Jurkat, Clone E6-1 (cell line): ENCODE data around the gene CD19.
"Not testable (repeated sequence)": the region's sequence is repeated elsewhere in the genome, so short reads cannot be mapped to it uniquely, and the experiment has no call there.

Source experiments
- DNase-seq: peaks from one replicate; pipeline ENCODE4 v3.0.0-alpha.2; 2011; ENCODE audit warnings: low read depth, low spot score
- H3K4me3 ChIP-seq: 2 replicates; pipeline ENCODE4 v1.5.1; 2011; ENCODE audit warnings: mild to moderate bottlenecking, low read length, control low read depth, moderate library complexity

The CD19 gene

DNA sequence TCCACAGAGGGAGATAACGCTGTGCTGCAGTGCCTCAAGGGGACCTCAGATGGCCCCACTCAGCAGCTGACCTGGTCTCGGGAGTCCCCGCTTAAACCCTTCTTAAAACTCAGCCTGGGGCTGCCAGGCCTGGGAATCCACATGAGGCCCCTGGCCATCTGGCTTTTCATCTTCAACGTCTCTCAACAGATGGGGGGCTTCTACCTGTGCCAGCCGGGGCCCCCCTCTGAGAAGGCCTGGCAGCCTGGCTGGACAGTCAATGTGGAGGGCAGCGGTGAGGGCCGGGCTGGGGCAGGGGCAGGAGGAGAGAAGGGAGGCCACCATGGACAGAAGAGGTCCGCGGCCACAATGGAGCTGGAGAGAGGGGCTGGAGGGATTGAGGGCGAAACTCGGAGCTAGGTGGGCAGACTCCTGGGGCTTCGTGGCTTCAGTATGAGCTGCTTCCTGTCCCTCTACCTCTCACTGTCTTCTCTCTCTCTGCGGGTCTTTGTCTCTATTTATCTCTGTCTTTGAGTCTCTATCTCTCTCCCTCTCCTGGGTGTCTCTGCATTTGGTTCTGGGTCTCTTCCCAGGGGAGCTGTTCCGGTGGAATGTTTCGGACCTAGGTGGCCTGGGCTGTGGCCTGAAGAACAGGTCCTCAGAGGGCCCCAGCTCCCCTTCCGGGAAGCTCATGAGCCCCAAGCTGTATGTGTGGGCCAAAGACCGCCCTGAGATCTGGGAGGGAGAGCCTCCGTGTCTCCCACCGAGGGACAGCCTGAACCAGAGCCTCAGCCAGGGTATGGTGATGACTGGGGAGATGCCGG lies 769 bp downstream of the CD19 start:
- H3K4me3 ChIP-seq = no peak overlapping the region
- DNase-seq = no peak

DNA sequence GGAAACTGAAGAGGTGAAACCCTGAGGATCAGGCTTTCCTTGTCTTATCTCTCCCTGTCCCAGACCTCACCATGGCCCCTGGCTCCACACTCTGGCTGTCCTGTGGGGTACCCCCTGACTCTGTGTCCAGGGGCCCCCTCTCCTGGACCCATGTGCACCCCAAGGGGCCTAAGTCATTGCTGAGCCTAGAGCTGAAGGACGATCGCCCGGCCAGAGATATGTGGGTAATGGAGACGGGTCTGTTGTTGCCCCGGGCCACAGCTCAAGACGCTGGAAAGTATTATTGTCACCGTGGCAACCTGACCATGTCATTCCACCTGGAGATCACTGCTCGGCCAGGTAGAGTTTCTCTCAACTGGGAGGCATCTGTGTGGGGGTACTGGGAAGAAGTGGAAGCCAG lies 1.4 kb downstream of the CD19 start:
- H3K4me3 ChIP-seq = no peak overlapping the region
- DNase-seq = no peak

DNA sequence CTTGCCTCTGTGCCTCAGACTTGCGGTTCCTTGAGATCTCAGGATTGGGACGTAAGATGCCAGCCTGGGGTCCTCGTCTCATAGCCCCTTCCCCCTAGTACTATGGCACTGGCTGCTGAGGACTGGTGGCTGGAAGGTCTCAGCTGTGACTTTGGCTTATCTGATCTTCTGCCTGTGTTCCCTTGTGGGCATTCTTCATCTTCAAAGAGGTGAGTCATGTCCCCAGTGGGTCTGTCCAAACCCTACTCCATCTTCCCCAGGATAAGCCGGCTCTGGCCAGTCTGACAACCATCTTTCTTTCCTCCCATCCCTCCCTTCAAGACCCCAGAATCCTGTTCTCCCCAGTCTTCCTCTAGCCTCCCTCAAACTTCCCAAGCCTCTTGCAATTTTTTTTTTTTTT lies 3.6 kb downstream of the CD19 start:
- no peak for DNase-seq
- no peak overlapping the region for H3K4me3 ChIP-seq

DNA sequence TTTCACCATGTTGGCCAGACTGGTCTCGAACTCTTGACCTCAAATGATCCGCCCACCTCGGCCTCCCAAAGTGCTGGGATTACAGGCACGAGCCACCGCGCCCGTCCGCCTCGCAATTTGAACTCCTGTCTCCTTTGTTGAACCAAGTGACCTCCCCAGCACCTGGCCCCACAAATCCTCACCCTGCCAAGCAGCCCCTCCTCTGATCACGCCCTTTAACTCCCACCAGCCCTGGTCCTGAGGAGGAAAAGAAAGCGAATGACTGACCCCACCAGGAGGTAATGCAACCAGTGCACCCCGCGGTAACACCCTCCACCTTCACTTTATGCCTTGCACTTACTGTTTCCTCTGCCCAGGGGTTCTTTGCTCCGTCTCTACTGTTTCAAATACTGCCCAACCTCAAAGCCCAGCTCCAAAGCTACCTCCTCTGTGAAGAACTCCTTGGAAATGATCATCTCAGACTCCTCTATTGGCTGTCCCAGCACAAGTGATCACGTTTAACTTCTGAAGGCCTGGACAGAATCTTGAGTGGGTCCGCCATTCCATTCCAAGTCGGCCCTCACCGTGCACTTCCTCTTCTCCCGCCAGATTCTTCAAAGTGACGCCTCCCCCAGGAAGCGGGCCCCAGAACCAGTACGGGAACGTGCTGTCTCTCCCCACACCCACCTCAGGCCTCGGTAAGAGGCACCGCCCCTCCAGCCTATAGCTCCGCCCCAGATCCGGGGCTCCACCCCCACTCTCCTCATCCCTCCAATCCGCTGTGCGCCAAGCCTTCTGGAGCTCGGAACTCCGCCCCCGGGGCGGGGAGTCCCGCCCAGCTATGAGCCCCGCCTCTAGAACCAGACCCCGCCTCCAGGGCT lies 4.4 kb downstream of the CD19 start:
- peak overlapping the region; percentile 18; the same call in 1 of the 2 replicates for H3K4me3 ChIP-seq
- peak; percentile 69 for DNase-seq

DNA sequence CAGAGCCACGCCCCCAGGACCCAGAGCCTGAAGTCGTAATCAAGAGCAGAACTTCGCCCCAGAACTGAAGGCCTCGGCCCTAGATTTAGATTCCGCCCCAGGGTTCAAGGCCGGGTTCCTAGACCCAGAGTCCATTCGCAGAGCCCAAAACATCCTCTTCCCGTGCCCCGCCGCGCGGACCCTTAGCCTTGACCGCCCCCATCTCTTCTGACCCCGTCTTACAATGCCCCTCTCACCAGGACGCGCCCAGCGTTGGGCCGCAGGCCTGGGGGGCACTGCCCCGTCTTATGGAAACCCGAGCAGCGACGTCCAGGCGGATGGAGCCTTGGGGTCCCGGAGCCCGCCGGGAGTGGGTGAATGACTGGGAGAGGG lies 5.0 kb downstream of the CD19 start:
- H3K4me3 ChIP-seq = no peak overlapping the region

DNA sequence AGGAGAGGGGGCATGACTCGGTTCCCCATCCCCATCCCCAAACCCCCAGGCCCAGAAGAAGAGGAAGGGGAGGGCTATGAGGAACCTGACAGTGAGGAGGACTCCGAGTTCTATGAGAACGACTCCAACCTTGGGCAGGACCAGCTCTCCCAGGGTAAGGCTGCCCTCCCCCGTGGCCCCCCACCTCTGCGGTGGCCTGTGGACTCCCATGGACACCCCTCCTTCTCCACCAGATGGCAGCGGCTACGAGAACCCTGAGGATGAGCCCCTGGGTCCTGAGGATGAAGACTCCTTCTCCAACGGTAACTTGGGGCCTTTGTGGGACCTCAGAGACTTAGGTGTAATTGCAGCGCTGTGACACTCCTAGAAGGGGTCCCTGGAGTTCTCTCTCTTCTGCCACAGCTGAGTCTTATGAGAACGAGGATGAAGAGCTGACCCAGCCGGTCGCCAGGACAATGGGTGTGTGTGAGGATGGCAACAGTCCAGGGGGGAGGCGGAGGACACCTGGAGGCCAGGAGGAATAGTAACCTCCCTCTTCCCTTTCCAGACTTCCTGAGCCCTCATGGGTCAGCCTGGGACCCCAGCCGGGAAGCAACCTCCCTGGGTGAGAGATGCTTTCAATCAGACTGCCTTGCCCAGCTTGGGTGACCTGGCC lies 5.6 kb downstream of the CD19 start:
- no peak for DNase-seq
- H3K4me3 ChIP-seq = no peak overlapping the region

More for the DNA sequence above, 5.0 kb downstream of the CD19 start:
- DNase-seq = no peak

DNA sequence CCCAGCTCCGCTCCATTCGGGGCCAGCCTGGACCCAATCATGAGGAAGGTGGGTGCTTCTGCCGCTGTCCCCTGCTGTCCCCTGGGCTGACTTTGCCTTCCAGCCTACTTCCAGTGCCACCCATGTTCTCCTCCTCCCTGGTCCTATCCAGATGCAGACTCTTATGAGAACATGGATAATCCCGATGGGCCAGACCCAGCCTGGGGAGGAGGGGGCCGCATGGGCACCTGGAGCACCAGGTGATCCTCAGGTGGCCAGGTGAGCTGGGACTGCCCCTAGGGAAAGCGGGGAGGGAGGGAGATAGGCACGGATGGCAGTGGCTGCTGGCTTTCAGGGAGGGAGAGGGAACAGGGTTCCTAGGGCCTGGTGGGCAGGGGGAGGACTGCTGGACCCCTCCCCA lies 7.0 kb downstream of the CD19 start:
- DNase-seq = no peak
- no peak overlapping the region for H3K4me3 ChIP-seq

DNA sequence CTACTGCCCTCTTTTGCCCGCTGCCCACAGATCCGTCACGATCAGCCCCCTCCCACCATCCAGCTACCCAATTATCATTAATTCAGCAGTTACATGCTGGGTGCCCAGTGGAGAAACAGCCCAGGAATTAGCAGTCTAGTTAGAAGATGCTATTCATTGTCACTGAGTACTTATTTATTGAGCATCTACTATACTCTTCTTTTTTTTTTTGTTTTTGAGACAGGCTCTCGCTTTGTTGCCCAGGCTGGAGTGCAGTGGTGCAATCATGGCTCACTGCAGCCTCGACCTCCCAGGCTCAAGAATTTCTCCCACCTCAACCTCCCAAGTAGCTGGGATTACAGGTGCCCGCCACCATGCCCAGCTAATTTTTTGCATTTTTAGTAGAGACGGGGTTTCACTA lies 8.1 kb downstream of the CD19 start:
- DNase-seq, H3K4me3 ChIP-seq: not testable (repeated sequence)

DNA sequence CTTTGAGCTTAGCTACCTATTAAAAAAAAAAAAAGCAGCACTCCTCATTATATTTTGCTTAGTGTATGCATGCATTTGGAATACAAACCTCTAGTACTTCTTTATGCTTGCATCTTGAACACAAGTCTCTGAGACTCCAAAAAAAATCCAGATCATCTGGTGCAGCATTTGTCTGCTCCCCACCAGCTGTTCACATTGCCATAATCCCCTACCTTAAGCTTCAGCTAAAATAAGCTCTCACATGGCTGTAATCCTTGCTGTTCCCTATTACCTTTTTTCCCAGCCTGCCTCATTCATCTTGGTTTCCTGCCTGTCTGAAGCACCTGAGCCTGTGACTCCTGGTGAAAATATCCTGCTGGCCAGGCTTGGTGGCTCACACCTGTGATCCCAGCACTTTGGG lies 11.5 kb downstream of the CD19 start:
- no peak overlapping the region for H3K4me3 ChIP-seq
- no peak for DNase-seq

DNA sequence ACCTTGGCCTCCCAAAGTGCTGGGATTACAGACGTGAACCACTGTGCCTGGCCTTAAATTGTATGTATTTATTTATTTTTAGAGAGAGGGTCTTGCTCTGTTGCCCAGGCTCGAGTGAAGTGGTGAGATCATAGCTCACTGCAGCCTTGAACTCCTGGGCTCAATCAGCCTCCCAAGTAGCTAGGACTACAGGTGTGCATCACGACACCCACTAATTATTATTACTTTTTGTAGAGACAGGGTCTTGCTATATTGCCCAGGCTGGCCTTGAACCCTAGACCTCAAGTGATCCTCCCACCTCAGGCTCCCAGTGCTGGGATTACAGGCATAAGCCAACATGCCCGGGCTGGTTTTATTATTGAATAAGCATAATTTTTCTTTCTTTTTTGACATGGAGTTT lies 14.9 kb downstream of the CD19 start:
- no peak for DNase-seq
- no peak overlapping the region for H3K4me3 ChIP-seq

DNA sequence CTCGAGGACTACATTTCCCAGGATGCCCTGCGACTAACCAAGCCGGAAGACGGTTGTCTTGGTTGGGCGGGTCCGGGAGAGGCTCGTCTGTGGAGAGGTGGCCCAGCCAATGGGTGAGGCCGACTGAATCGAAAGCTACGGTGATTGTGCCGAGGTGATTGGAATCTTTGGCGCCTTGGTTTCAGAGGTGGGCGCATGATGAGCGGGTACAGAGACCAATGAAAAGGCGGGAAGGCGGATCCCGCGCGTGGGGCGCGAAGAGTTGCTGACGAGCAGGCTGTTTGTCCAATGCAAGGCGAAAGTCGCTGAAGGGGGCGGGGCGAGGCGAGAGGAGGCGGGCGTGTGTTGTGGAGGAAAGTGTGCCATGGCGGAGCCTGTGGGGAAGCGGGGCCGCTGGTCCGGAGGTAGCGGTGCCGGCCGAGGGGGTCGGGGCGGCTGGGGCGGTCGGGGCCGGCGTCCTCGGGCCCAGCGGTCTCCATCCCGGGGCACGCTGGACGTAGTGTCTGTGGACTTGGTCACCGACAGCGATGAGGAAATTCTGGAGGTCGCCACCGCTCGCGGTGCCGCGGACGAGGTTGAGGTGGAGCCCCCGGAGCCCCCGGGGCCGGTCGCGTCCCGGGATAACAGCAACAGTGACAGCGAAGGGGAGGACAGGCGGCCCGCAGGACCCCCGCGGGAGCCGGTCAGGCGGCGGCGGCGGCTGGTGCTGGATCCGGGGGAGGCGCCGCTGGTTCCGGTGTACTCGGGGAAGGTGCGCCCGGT lies 19.1 kb downstream of the CD19 start, which contains the start of gene NFATC2IP:
Gene NFATC2IP (plus strand): TSS at position 290 of the 762 bp plus-strand sequence. CDS start 75 bp downstream, at position 365.
- DNase-seq = peak; percentile 100
- H3K4me3 ChIP-seq = peak within 1 kb of the TSS; percentile 82

DNA sequence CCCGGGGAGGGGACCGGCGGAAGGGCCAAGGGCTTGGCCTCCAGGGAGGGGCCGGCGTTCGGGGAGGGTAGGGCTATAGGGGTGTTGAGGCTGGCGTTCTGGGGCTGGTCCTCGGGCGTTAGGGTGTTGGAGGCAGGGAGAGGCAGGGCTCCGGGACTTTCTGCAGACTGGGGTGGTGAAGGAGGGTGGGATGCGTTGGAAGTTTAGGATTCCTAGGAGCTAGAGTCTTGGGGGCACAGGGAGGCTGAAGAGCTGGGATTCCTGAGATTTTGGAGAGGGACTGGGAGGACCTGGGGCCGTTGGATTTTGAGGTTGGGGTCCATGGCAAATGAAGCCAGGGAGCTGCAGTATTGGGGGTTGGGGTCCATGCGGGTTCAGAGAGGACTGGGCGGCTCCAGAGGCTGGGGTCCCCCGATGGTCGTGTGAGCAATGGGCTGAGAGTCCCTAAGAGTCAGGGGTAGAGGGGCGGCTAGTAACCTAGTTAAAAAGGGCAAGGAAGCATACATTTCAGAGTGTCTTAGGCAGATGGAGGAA lies 19.7 kb downstream of the CD19 start:
- DNase-seq = no peak
- H3K4me3 ChIP-seq = peak overlapping the region; percentile 82

DNA sequence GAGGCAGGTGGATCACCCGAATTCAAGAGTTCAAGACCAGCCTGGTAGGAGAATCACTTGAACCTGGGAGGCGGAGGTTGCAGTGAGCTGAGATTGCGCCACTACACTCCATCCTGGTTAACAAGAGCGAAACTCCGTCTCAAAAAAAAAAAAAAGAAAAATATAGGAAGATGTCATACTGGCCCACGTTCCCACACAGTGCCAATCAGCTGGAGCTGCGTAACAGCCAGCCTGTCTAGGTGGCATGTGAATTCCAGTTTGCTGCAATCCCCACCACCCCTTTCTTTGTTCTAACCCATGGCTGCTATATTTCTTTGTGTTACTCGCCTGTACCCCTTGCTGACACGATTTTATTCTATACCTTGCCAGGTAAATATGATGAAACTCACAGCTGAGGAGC lies 26.4 kb downstream of the CD19 start:
- DNase-seq = no peak
- no peak overlapping the region for H3K4me3 ChIP-seq

DNA sequence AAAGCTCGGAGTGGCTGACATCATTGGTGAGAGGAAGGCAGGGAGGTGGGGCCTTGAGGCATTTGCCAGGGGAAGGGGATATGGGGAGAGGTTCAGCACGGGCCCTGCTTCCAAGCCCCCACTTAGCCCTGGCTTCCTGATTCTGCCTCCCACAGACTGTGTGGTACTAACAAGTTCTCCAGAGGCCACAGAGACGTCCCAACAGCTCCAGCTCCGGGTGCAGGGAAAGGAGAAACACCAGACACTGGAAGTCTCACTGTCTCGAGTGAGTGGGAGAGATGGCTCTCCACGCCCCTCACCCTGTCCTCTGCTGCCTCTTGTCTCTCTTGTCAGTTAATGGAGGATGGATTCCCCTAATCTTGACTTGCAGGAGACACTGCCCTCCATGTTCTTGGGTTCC lies 27.1 kb downstream of the CD19 start:
- H3K4me3 ChIP-seq = no peak overlapping the region
- DNase-seq = no peak

DNA sequence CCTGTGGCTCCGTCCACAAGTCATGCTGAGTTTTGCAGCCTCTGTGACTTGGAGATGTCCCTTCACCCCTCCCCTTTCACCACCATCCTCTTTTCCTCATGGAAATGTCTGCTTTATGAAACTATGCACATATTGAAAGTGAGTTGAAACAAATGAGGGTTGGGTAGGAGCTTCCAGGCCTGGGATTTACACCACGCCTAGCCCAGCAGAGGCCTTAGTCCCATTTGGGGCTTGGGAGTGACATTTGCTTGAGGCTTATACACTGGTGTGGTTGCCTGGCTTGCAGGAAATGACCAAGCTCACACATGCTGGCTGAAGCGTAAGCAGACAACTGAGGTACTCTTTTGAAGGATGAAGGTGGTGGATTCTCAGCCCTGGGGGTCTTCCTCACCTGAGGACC lies 32.3 kb downstream of the CD19 start:
- no peak overlapping the region for H3K4me3 ChIP-seq
- no peak for DNase-seq

DNA sequence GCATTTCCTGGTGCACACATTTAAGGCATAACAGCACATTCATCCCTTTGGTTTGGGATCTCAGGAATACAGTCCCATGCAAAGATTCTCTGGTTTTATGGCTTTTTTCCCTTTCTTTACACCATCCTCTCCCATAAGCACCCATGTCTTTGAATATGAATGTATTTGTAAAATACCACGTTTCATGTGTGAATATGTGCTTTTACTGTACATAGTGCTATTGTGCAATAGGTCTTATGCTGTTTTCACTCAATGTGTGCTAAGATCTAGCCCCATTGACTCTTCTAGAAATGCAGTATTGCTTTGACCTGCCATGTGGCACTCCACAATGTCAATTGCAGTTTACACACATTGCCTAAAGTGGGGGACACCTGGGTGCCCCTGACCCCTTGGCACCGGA lies 32.7 kb downstream of the CD19 start:
- DNase-seq = no peak
- no peak overlapping the region for H3K4me3 ChIP-seq

DNA sequence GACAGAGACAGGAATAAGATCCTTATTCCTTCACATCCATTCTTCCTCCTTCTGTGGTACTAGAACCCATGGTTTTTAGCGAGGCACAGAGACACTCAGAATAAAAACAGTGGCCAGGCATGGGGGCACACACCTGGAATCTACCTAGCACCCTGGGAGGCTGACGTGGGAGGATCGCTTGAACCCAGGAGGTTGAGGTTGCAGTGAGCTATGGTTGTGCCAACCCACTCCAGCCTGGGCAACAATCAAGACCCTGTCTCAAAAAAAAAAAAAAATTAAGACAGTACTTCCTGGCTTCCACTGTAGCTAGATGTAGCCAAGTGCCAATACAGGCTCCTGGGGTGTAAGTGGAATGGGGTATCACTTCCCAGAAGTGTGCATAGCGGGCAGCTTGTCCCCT lies 35.4 kb downstream of the CD19 start:
- DNase-seq = no peak
- H3K4me3 ChIP-seq = no peak overlapping the region

DNA sequence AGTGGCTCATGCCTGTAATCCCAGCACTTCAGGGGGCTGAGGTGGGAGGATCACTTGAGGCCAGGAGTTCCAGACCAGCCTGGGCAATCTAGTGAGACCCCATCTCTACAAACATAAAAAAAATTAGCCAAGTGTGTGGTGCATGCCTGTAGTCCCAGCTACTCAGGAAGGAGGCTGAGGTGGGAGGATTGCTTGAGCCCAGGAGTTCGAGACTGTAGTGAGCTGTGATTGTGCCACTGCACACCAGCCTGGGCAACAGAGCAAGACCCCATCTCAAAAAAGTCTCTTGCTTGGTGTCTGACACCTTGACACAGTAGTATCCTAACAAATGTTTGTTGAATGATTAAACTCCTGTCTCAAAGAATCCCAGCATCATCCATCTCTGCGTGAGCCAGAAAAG lies 37.9 kb downstream of the CD19 start:
- H3K4me3 ChIP-seq, DNase-seq: not testable (repeated sequence)

DNA sequence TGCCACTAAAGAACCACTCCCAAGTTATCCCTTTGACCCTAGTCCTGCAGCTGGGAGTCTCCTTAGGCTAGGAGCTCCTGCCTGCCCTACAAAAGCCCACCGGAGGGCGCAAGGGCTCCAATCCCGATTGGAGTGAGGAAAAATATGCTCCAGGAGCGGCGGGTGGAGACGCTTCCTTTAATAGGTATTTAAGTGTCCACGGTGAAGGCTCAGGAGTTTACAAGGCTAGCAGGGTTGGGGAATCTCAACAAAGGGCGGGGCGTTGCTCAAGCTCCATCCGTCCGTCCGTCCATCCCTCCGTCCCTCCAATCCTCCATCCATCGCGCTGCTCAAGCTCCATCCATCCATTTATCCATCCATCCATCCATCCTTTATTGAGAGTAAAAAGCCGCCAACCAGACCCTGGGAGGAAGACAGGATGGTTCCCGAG lies 42.3 kb downstream of the CD19 start:
- no peak for DNase-seq
- peak overlapping the region; percentile 97 for H3K4me3 ChIP-seq
